ENCODE data around the gene TTC33. TPM values are rescaled to one million over a fixed set of nuclear protein-coding genes. Genes with fewer than 3 reads are reported as not detected.

TTC33 gene
- total and polyA plus RNA-seq, 2 of the 13 experiments (the other 11 are each of a cell fraction or from before 2014, with no cell fraction given): 4.5 to 20.0 TPM

GRCh38 chr5:40677456-40677855 lies 78.3 kb downstream of the TTC33 start:
- Histone ChIP-seq H2AFZ (ENCODE audit: low read length) (no peak overlapping the region), H3K9me3 (ENCODE audit: low read length) (no peaks in the 10 kb centered on the region), H3K9ac (ENCODE audit: insufficient read depth, low read depth, low read length) (no peak overlapping the region), H3K27ac (ENCODE audit: extremely low read length, insufficient read depth, low read length) (no peak overlapping the region), H3K79me2 (ENCODE audit: insufficient read depth, low read length) (no peaks in the 10 kb centered on the region), H3K4me1 (ENCODE audit: insufficient read depth, low read length) (peaks cover 12% of the 10 kb centered on the region; the same call in 1 of the 2 replicates), H4K20me1 (ENCODE audit: insufficient read depth, low read length) (no peaks in the 10 kb centered on the region), H3K36me3 (replicated peaks in 1 of 2; ENCODE audit: control insufficient read depth in 1 of 2, insufficient read depth in 2 of 2, low read length in 2 of 2) (no peaks in the 10 kb centered on the region), H3K4me2 (ENCODE audit: low read depth, low read length) (no peak overlapping the region), H3K4me3 (replicated peaks in 1 of 3; ENCODE audit: insufficient read depth in 1 of 3, low read depth in 2 of 3, low read length in 3 of 3) (no peak overlapping the region), H3K27me3 (ENCODE audit: control insufficient read depth in 1 of 2, insufficient read depth in 2 of 2, low read length in 2 of 2) (peaks cover under 1 to 7% of the 10 kb centered on the region in 2 experiments; a peak in 2 of 5 replicates)
- in situ Hi-C loops (cut with HindIII; ENCODE audit: extremely low pct_ligation_motif_present, low pct_unique_long_range_greater_than_20kb) (loop anchor here (25.0 kb wide), 1 partner anchor 1090 kb away; no protein-coding TSS in a partner anchor), intact Hi-C loops (cut with micrococcal nuclease; ENCODE audit: unreplicated experiment) (no loop called here)
- BruUV-seq (replicated peaks): no TSS peak
- POLR2A ChIA-PET: no interaction called here
- ATAC-seq (no peak), FAIRE-seq (no peak), DNase-seq (ENCODE audit: low spot score) (no peak)
- 8% methylated on average over 2 of the region's 2 CpGs for WGBS (ENCODE audit: low lambda C conversion rate)
- CTCF ChIA-PET (ENCODE audit: low intra/inter-chr PET ratio, low total read pairs): no interaction called here
- TF ChIP-seq, protein P1, sequence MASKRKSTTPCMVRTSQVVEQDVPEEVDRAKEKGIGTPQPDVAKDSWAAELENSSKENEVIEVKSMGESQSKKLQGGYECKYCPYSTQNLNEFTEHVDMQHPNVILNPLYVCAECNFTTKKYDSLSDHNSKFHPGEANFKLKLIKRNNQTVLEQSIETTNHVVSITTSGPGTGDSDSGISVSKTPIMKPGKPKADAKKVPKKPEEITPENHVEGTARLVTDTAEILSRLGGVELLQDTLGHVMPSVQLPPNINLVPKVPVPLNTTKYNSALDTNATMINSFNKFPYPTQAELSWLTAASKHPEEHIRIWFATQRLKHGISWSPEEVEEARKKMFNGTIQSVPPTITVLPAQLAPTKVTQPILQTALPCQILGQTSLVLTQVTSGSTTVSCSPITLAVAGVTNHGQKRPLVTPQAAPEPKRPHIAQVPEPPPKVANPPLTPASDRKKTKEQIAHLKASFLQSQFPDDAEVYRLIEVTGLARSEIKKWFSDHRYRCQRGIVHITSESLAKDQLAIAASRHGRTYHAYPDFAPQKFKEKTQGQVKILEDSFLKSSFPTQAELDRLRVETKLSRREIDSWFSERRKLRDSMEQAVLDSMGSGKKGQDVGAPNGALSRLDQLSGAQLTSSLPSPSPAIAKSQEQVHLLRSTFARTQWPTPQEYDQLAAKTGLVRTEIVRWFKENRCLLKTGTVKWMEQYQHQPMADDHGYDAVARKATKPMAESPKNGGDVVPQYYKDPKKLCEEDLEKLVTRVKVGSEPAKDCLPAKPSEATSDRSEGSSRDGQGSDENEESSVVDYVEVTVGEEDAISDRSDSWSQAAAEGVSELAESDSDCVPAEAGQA (IDR thresholded peaks at IDR 0.05; ENCODE audit: low read depth): no peak
- TF ChIP-seq, protein P1 (CRISPR knock-in tag; IDR thresholded peaks at IDR 0.05; ENCODE audit: borderline replicate concordance): no peak
- TF ChIP-seq HNRNPH1 (optimal IDR thresholded peaks at IDR 0.05; ENCODE audit: low read depth, low read length) (no peak), GMEB1 (CRISPR knock-in tag; IDR thresholded peaks at IDR 0.05; ENCODE audit: borderline replicate concordance) (no peak), ZNF18 (CRISPR knock-in tag; IDR thresholded peaks at IDR 0.05; ENCODE audit: insufficient replicate concordance) (no peak), ZNF326 (CRISPR knock-in tag; IDR thresholded peaks at IDR 0.05; ENCODE audit: borderline replicate concordance) (no peak), GFI1 (CRISPR knock-in tag; IDR thresholded peaks at IDR 0.05; ENCODE audit: borderline replicate concordance) (no peak), ZNF550 (CRISPR knock-in tag; IDR thresholded peaks at IDR 0.05; ENCODE audit: borderline replicate concordance) (no peak)
- TF ChIP-seq, protein P2, sequence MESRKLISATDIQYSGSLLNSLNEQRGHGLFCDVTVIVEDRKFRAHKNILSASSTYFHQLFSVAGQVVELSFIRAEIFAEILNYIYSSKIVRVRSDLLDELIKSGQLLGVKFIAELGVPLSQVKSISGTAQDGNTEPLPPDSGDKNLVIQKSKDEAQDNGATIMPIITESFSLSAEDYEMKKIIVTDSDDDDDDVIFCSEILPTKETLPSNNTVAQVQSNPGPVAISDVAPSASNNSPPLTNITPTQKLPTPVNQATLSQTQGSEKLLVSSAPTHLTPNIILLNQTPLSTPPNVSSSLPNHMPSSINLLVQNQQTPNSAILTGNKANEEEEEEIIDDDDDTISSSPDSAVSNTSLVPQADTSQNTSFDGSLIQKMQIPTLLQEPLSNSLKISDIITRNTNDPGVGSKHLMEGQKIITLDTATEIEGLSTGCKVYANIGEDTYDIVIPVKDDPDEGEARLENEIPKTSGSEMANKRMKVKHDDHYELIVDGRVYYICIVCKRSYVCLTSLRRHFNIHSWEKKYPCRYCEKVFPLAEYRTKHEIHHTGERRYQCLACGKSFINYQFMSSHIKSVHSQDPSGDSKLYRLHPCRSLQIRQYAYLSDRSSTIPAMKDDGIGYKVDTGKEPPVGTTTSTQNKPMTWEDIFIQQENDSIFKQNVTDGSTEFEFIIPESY (CRISPR knock-in tag; IDR thresholded peaks at IDR 0.05): no peak
- TF ChIP-seq, protein P3, sequence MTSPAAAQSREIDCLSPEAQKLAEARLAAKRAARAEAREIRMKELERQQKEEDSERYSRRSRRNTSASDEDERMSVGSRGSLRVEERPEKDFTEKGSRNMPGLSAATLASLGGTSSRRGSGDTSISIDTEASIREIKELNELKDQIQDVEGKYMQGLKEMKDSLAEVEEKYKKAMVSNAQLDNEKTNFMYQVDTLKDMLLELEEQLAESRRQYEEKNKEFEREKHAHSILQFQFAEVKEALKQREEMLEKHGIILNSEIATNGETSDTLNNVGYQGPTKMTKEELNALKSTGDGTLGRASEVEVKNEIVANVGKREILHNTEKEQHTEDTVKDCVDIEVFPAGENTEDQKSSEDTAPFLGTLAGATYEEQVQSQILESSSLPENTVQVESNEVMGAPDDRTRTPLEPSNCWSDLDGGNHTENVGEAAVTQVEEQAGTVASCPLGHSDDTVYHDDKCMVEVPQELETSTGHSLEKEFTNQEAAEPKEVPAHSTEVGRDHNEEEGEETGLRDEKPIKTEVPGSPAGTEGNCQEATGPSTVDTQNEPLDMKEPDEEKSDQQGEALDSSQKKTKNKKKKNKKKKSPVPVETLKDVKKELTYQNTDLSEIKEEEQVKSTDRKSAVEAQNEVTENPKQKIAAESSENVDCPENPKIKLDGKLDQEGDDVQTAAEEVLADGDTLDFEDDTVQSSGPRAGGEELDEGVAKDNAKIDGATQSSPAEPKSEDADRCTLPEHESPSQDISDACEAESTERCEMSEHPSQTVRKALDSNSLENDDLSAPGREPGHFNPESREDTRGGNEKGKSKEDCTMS (CRISPR knock-in tag; conservative IDR thresholded peaks at IDR 0.05): no peak
